PC-9 (cell line): Measurements from ENCODE around the gene TBC1D2.
"Not testable (repeated sequence)": the region's sequence is repeated elsewhere in the genome, so short reads cannot be mapped to it uniquely, and the experiment has no call there.

ENCODE experiments used
- CTCF ChIP-seq: fragments of 200-600 bp; sonication (generic); conservative IDR thresholded peaks from 2 replicates; pipeline ENCODE4 v1.6.1; 2017; ENCODE audit warnings: mixed run types, antibody characterized with exemption, mild to moderate bottlenecking, moderate library complexity
- EZH2 ChIP-seq: fragments of 200-600 bp; sonication (generic); IDR thresholded peaks from 2 replicates; pipeline ENCODE4 v1.8.0; 2017; ENCODE audit warnings: antibody characterized with exemption, low read depth

GRCh38 chr9:98269652-98270051, 14.2 kb upstream of the TBC1D2 start:
- not testable (repeated sequence) for TF ChIP-seq CTCF, EZH2
